Activated T-cell treated with anti-CD3 and anti-CD28 coated beads, Interleukin-2, amount 50 U/mL, for 24 hours (primary cell): Measurements from ENCODE around the gene ULBP1.
A peak's percentile ranks its signal among the peaks of the same experiment; 100 is the strongest.
"Not testable (repeated sequence)": the region's sequence is repeated elsewhere in the genome, so short reads cannot be mapped to it uniquely, and the experiment has no call there.

Source experiments
- DNase-seq: peaks from one replicate; pipeline ENCODE4 v3.0.0-alpha.2; 2020
- H3K27ac Mint-ChIP-seq: 2 replicates; pipeline ENCODE4 v1.8.0; 2020; ENCODE audit warnings: mild to moderate bottlenecking, mixed read lengths
- H3K27me3 Mint-ChIP-seq: 2 replicates; pipeline ENCODE4 v1.8.0; 2020; ENCODE audit warnings: mixed read lengths
- H3K36me3 Mint-ChIP-seq: 2 replicates; pipeline ENCODE4 v1.8.0; 2020; ENCODE audit warnings: low read depth, mixed read lengths
- H3K4me1 Mint-ChIP-seq: 2 replicates; pipeline ENCODE4 v1.8.0; 2020; ENCODE audit warnings: low read depth, mixed read lengths
- H3K4me3 Mint-ChIP-seq: 2 replicates; pipeline ENCODE4 v1.8.0; 2020; ENCODE audit warnings: mild to moderate bottlenecking, moderate library complexity, mixed read lengths
- H3K9me3 Mint-ChIP-seq: 2 replicates; pipeline ENCODE4 v1.8.0; 2020; ENCODE audit warnings: mixed read lengths

ULBP1 gene

GRCh38 chr6:149954328-149954983, 9.3 kb upstream of the ULBP1 start:
- H3K27ac Mint-ChIP-seq, DNase-seq, H3K9me3 Mint-ChIP-seq, H3K36me3 Mint-ChIP-seq, H3K4me1 Mint-ChIP-seq, H3K4me3 Mint-ChIP-seq: not testable (repeated sequence)
- peaks cover 78% of the 10 kb centered on the region for H3K27me3 Mint-ChIP-seq

DNA sequence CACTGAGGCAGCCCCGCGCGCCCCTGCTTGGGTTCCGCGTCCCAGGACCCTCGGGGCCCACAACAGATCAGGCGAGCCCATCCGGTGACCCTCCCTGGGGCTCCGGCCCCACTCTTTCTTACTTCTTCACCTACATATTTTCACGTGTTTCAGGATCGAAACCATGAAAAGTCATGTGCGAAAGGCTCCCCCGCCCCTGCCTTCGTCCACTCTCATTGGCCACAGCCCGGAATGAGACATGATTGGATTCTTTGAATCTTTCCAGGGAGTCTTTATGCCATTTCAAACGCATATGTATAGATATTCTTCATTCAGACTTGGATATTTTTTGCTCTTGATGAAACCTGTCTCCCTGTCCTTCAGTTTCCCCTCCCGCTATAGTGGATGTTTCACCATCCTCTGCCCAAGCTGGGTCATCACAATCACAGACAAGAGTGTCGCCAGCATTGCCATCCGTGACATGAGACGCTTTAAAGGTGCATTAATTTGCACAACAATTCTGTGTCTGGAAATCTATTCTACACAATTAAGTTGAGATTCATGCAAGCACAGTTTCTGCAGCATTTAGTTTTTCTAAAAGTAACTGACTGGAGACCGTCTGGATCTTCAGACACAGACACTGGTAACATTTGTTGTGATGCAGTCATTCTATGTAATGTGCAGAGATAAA, 8.6 kb upstream of the ULBP1 start:
- DNase-seq, H3K36me3 Mint-ChIP-seq, H3K4me3 Mint-ChIP-seq, H3K27ac Mint-ChIP-seq, H3K9me3 Mint-ChIP-seq: not testable (repeated sequence)
- Mint-ChIP-seq H3K4me1 (peaks cover 12% of the 10 kb centered on the region), H3K27me3 (peaks cover 78% of the 10 kb centered on the region)

DNA sequence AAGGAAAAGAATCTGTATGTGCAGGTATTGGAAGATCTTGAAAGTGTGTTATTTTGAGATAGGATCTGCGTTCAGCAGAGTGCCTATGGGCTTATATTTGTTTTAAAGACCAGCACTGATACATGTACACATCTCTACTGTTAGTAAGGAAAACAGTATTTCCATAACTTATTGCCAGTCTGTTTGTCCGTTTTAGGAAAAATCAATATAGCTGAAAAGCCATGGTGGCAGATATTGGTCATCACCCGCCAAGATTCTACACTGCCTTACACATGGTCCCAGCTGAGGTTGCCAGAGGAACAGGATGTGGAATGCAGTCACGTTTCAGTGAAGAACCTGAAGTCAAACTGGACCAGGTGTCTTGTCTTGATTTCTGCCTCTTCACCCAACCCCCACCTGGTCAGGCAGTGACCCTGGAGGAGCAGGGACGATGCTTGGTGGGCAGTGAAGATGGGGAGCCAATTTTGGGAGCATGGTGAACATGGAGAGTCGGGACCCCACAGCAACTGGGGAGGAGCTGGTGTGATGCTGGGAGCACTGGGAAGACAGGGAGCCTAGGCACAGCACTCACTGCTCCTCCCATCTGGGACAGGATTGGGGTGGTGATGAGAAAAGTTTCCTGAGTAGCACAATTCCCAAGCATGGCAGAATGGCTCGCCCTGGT, 8.0 kb upstream of the ULBP1 start:
- Mint-ChIP-seq H3K27me3 (peaks cover 78% of the 10 kb centered on the region), H3K4me1 (peaks cover 12% of the 10 kb centered on the region)
- H3K9me3 Mint-ChIP-seq, DNase-seq, H3K4me3 Mint-ChIP-seq, H3K36me3 Mint-ChIP-seq, H3K27ac Mint-ChIP-seq: not testable (repeated sequence)

- H3K27ac Mint-ChIP-seq, DNase-seq, H3K4me3 Mint-ChIP-seq, H3K9me3 Mint-ChIP-seq, H3K36me3 Mint-ChIP-seq: not testable (repeated sequence)
- Mint-ChIP-seq H3K4me1 (peaks cover 18% of the 10 kb centered on the region), H3K27me3 (peaks cover 78% of the 10 kb centered on the region)
Measured at GRCh38 chr6:149958124-149958523, 5.6 kb upstream of the ULBP1 start.

- not testable (repeated sequence) for H3K36me3 Mint-ChIP-seq, H3K4me3 Mint-ChIP-seq, H3K27ac Mint-ChIP-seq, DNase-seq, H3K9me3 Mint-ChIP-seq
- Mint-ChIP-seq H3K4me1 (peaks cover 32% of the 10 kb centered on the region), H3K27me3 (peaks cover 87% of the 10 kb centered on the region)
Measured at GRCh38 chr6:149959806-149960205, 3.9 kb upstream of the ULBP1 start.

DNA sequence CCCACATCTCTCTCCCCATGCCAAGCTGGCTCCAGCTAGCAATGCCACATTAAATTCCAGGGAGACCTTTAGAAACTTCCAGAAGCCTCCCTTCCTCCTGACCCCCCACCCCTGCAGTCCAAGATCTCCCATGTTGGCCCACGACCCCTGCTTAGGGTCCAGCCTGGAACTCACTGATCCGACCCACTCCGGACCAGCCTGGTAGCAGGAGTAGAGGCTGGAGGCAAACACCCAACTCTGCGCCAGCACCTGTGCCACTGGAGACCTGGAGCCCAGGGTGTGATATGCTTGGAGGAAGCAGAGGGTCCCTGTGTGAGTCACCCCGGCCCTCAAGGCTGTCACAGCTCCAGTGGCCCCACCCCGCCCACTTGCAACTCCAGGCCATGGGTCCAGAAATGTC, 3.3 kb upstream of the ULBP1 start:
- Mint-ChIP-seq H3K9me3 (no peaks in the 10 kb centered on the region), H3K36me3 (peaks cover 1% of the 10 kb centered on the region), H3K27ac (no peak overlapping the region), H3K4me3 (no peak overlapping the region), H3K27me3 (peaks cover 87% of the 10 kb centered on the region), H3K4me1 (peaks cover 30% of the 10 kb centered on the region)
- no peak for DNase-seq

- peaks cover 30% of the 10 kb centered on the region for H3K4me1 Mint-ChIP-seq
- H3K36me3 Mint-ChIP-seq: peaks cover 1% of the 10 kb centered on the region
- peaks cover 86% of the 10 kb centered on the region for H3K27me3 Mint-ChIP-seq
- no peak overlapping the region for H3K27ac Mint-ChIP-seq
- H3K9me3 Mint-ChIP-seq: no peaks in the 10 kb centered on the region
- DNase-seq: no peak
- H3K4me3 Mint-ChIP-seq: no peak overlapping the region
Measured at GRCh38 chr6:149961728-149962425, 1.9 kb upstream of the ULBP1 start.

- H3K27me3 Mint-ChIP-seq: peaks cover 94% of the 10 kb centered on the region
- peak overlapping the region; percentile 80 for H3K4me3 Mint-ChIP-seq
- no peaks in the 10 kb centered on the region for H3K9me3 Mint-ChIP-seq
- DNase-seq: no peak
- peak overlapping the region; percentile 88 for H3K27ac Mint-ChIP-seq
- peaks cover 1% of the 10 kb centered on the region for H3K36me3 Mint-ChIP-seq
- H3K4me1 Mint-ChIP-seq: peaks cover 30% of the 10 kb centered on the region
Measured at GRCh38 chr6:149962461-149963211, 1.1 kb upstream of the ULBP1 start.

GRCh38 chr6:149963212-149963461, 606 bp upstream of the ULBP1 start:
- H3K36me3 Mint-ChIP-seq: peaks cover 1% of the 10 kb centered on the region
- H3K27me3 Mint-ChIP-seq: peaks cover 94% of the 10 kb centered on the region
- H3K9me3 Mint-ChIP-seq: no peaks in the 10 kb centered on the region
- H3K27ac Mint-ChIP-seq: peak overlapping the region; percentile 88
- H3K4me1 Mint-ChIP-seq: peaks cover 30% of the 10 kb centered on the region
- H3K4me3 Mint-ChIP-seq: peak overlapping the region; percentile 80
- peak; percentile 61 for DNase-seq

DNA sequence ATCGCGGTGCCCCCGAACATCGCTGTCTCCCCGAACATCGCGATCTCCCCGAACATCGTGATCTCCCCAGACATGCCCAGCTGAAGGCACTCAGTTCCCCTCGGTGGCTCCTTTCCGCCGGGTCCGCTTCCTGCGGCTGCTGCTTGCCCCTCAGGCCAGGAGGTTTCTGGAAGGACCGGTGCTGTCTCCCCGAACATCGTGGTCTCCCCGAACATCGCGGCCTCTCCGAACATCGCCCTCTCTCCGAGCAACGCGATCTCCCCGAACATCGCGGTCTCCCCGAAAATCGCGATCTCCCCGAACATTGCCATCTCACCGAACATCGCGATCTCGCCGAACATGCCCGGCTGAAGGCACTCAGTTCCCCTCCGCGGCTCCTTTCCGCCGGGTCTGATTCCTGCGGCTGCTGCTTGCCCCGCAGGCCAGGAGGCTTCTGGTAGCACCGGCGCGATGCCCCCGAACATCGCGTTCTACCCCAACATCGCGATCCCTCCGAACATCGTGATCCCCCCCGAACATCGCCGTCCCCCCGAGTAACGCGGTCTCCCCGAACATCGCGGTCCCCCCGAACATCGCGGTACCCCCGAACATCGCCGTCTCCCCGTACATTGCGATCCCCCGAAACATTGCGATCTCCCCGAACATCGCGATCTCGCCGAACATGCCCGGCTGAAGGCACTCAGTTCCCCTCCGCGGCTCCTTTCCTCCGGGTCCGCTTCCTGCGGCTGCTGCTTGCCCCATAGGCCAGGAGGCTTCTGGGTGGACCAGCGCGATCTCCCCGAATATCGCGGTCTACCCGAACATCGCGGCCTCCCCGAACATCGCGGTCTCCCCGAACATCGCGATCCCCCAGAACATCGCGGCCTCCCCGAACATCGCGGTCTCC, 808 bp downstream of the ULBP1 start:
- DNase-seq: peak; percentile 63
- Mint-ChIP-seq H3K4me3 (peak overlapping the region; percentile 80), H3K36me3 (peaks cover 1% of the 10 kb centered on the region), H3K4me1 (peaks cover 28% of the 10 kb centered on the region), H3K27me3 (peaks cover 96% of the 10 kb centered on the region), H3K27ac (peak overlapping the region; percentile 88), H3K9me3 (no peaks in the 10 kb centered on the region)

DNA sequence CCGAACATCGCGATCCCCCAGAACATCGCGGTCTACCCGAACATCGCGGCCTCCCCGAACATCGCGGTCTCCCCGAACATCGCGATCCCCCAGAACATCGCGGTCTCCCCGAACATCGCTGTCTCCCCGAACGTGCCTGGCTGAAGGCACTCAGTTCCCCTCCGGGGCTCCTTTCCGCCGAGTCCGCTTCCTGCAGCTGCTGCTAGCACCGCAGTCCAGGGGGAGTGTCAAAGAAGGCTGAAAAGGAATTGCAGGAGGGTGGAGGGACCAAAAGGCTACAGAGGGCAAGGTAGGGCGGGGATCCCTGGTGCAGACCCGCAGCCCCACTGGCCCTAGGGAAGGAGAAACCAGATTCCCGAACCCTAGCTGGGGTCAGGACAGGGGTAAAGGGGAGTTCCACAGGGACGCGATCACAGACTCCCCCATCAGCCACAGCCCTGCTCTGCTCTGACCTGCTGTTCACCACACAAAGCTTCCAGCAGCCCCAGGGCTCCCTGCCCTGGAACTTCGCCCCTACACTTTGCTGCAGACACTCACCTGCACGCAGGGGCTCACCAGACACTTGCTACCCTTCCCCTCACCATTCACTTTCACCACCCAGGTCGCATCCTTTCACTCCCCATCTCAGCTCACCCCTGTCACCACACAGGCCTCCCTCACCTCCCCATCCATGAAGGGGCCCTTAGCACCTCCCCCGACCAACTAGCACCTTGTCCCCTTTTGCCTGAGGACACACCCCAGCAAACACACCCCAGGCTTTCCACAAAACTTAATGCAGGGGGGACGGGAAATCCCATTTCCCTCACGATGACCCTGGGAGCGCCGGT, 1.7 kb downstream of the ULBP1 start:
- peaks cover 96% of the 10 kb centered on the region for H3K27me3 Mint-ChIP-seq
- DNase-seq: peak; percentile 58
- H3K4me1 Mint-ChIP-seq: peaks cover 26% of the 10 kb centered on the region
- H3K9me3 Mint-ChIP-seq: no peaks in the 10 kb centered on the region
- peak overlapping the region; percentile 80 for H3K4me3 Mint-ChIP-seq
- peak overlapping the region; percentile 85 for H3K27ac Mint-ChIP-seq
- peaks cover 1% of the 10 kb centered on the region for H3K36me3 Mint-ChIP-seq

DNA sequence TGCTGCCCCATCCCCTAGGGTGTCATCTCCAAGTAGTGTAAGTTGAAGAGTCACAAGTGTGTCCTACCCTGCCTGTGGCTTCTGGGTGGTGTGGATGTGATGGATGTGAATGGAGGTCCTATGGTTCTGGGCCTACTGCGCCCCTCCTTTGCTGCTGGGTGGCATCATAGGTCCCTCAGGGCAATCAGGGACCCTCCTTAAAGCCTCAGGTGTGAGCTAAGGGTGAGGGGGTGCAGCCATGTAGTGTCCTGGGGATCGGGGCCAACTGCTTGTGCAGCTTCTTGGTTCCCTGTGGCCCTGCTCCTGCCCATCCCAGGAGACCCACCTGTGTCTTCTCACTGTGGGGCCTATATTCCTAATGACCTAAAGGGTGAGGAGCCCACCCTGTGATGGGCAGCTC, 2.6 kb downstream of the ULBP1 start:
- H3K27me3 Mint-ChIP-seq: peaks cover 94% of the 10 kb centered on the region
- H3K27ac Mint-ChIP-seq, H3K4me3 Mint-ChIP-seq, H3K9me3 Mint-ChIP-seq, DNase-seq, H3K36me3 Mint-ChIP-seq: not testable (repeated sequence)
- peaks cover 26% of the 10 kb centered on the region for H3K4me1 Mint-ChIP-seq

GRCh38 chr6:149967591-149967990, 3.8 kb downstream of the ULBP1 start:
- DNase-seq: no peak
- peaks cover 89% of the 10 kb centered on the region for H3K27me3 Mint-ChIP-seq
- H3K4me3 Mint-ChIP-seq: no peak overlapping the region
- H3K4me1 Mint-ChIP-seq: peaks cover 26% of the 10 kb centered on the region
- H3K36me3 Mint-ChIP-seq: peaks cover 1% of the 10 kb centered on the region
- no peak overlapping the region for H3K27ac Mint-ChIP-seq
- no peaks in the 10 kb centered on the region for H3K9me3 Mint-ChIP-seq
